ENCODE measurements around the gene OR2V2.
"Not testable (repeated sequence)": the region's sequence is repeated elsewhere in the genome, so short reads cannot be mapped to it uniquely, and the experiment has no call there.

The OR2V2 gene

DNA sequence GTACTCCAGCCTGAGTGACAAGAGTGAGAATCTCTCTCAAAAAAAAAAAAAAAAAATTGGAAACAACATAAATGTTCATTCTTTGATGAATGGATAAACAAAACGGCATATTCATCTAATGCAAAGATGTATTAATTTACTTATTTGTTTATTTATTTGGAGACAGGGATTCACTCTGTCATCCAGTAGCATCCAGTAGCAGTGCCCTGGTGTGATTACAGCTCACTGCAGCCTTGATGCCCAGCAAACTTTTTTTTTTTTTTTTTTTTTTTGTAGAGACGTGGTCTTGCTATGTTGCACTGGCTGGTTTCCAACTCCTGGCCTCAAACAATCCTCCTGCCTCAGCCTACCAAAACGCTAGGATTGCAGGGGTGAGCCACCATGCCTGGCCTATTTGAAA is 24.4 kb downstream of the OR2V2 start:
- no peak overlapping the region for H3K23ac ChIP-seq (ENCODE audit: low read length)
- H3K79me2 ChIP-seq (ENCODE audit: control insufficient read depth, insufficient read depth, low read length): no peaks in the 10 kb centered on the region
- no peak overlapping the region for H2BK15ac ChIP-seq (replicated peaks; ENCODE audit: low read depth)
- peaks cover 2% of the 10 kb centered on the region for H3K27me3 ChIP-seq (ENCODE audit: insufficient read depth, low read length, poor library complexity)
- no CpG with 5 or more reads among the region's 3 CpGs for WGBS (ENCODE audit: extremely low coverage, insufficient coverage, low lambda C conversion rate)
- H4K8ac ChIP-seq (ENCODE audit: low read depth, low read length): no peak overlapping the region
- H2AK5ac ChIP-seq (ENCODE audit: low read length): no peak overlapping the region
- H3K4ac ChIP-seq (ENCODE audit: low read depth, low read length): no peak overlapping the region
- no peak overlapping the region for H3K27ac ChIP-seq (ENCODE audit: low read depth, low read length)
- H3K79me1 ChIP-seq (ENCODE audit: low read length): no peaks in the 10 kb centered on the region
- H3K4me3 ChIP-seq (ENCODE audit: low read length): no peak overlapping the region
- no peak for DNase-seq
- H3K56ac ChIP-seq (ENCODE audit: low read length): no peak overlapping the region
- no peak overlapping the region for H3K18ac ChIP-seq (ENCODE audit: low read length)
- no peaks in the 10 kb centered on the region for H3K36me3 ChIP-seq (ENCODE audit: control insufficient read depth, insufficient read depth, low read length)
- no peak overlapping the region for H3K4me2 ChIP-seq (ENCODE audit: low read length)
- H3K4me1 ChIP-seq (ENCODE audit: control insufficient read depth, low read depth, low read length): no peaks in the 10 kb centered on the region
- no peak overlapping the region for H3K9ac ChIP-seq (ENCODE audit: low read length)
- no peak overlapping the region for H2BK120ac ChIP-seq (ENCODE audit: low read depth, low read length)
- H4K5ac ChIP-seq (ENCODE audit: low read length): no peak overlapping the region
- no peak overlapping the region for H2BK5ac ChIP-seq (ENCODE audit: low read length)

DNA sequence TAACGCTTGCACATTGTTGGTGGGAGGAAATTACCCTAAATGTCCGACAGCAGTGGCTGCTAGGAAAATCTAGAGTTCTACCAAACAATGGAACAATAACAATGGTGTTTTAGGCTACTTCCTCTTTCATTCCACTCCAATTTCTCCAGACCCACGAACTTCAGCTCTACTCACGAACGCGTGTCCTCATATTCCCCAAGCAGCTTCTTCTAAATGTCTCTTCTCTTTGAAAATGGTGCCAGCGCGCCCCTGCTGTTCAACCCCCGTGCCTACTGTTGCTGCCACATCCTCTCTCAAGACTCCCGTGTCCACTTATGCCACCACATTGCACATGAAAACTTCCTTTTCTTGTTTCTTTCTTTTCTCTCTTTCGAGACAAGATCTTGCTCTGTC is 25.6 kb downstream of the OR2V2 start:
- H2BK5ac ChIP-seq (ENCODE audit: low read length): no peak overlapping the region
- peak overlapping the region; percentile 57 for H3K4me2 ChIP-seq (ENCODE audit: low read length)
- no peak overlapping the region for H4K8ac ChIP-seq (ENCODE audit: low read depth, low read length)
- no peaks in the 10 kb centered on the region for H3K79me2 ChIP-seq (ENCODE audit: control insufficient read depth, insufficient read depth, low read length)
- H4K5ac ChIP-seq (ENCODE audit: low read length): no peak overlapping the region
- no peak overlapping the region for H2BK15ac ChIP-seq (replicated peaks; ENCODE audit: low read depth)
- no peak overlapping the region for H2AK5ac ChIP-seq (ENCODE audit: low read length)
- H3K9ac ChIP-seq (ENCODE audit: low read length): peak overlapping the region; percentile 51
- H2BK120ac ChIP-seq (ENCODE audit: low read depth, low read length): no peak overlapping the region
- H3K23ac ChIP-seq (ENCODE audit: low read length): no peak overlapping the region
- H3K4me3 ChIP-seq (ENCODE audit: low read length): peak overlapping the region; percentile 15
- H3K27ac ChIP-seq (ENCODE audit: low read depth, low read length): no peak overlapping the region
- DNase-seq: no peak
- WGBS (ENCODE audit: extremely low coverage, insufficient coverage, low lambda C conversion rate): no CpG with 5 or more reads among the region's 11 CpGs
- H3K36me3 ChIP-seq (ENCODE audit: control insufficient read depth, insufficient read depth, low read length): no peaks in the 10 kb centered on the region
- peak overlapping the region; percentile 68 for H3K56ac ChIP-seq (ENCODE audit: low read length)
- no peaks in the 10 kb centered on the region for H3K79me1 ChIP-seq (ENCODE audit: low read length)
- peaks cover 2% of the 10 kb centered on the region for H3K27me3 ChIP-seq (ENCODE audit: insufficient read depth, low read length, poor library complexity)
- H3K4ac ChIP-seq (ENCODE audit: low read depth, low read length): no peak overlapping the region
- H3K4me1 ChIP-seq (ENCODE audit: control insufficient read depth, low read depth, low read length): no peaks in the 10 kb centered on the region
- H3K18ac ChIP-seq (ENCODE audit: low read length): no peak overlapping the region

GRCh38 chr5:181173420-181174342 is 26.3 kb downstream of the OR2V2 start:
- Histone ChIP-seq H3K56ac (ENCODE audit: low read length) (peak overlapping the region; percentile 68), H3K4me1 (ENCODE audit: control insufficient read depth, low read depth, low read length) (no peaks in the 10 kb centered on the region), H2AK5ac (ENCODE audit: low read length) (no peak overlapping the region), H3K4me3 (ENCODE audit: low read length) (peak overlapping the region; percentile 25), H3K27me3 (ENCODE audit: insufficient read depth, low read length, poor library complexity) (peaks cover 2% of the 10 kb centered on the region), H2BK15ac (replicated peaks; ENCODE audit: low read depth) (no peak overlapping the region), H4K5ac (ENCODE audit: low read length) (no peak overlapping the region), H3K18ac (ENCODE audit: low read length) (no peak overlapping the region), H3K4me2 (ENCODE audit: low read length) (peak overlapping the region; percentile 57), H3K4ac (ENCODE audit: low read depth, low read length) (no peak overlapping the region), H3K23ac (ENCODE audit: low read length) (no peak overlapping the region), H3K27ac (ENCODE audit: low read depth, low read length) (no peak overlapping the region), H2BK5ac (ENCODE audit: low read length) (no peak overlapping the region), H3K79me2 (ENCODE audit: control insufficient read depth, insufficient read depth, low read length) (no peaks in the 10 kb centered on the region), H3K79me1 (ENCODE audit: low read length) (no peaks in the 10 kb centered on the region), H3K36me3 (ENCODE audit: control insufficient read depth, insufficient read depth, low read length) (no peaks in the 10 kb centered on the region), H4K8ac (ENCODE audit: low read depth, low read length) (no peak overlapping the region), H2BK120ac (ENCODE audit: low read depth, low read length) (no peak overlapping the region), H3K9ac (ENCODE audit: low read length) (peak overlapping the region; percentile 51)
- DNase-seq: peak; percentile 100
- no CpG with 5 or more reads among the region's 50 CpGs for WGBS (ENCODE audit: extremely low coverage, insufficient coverage, low lambda C conversion rate)

- no peaks in the 10 kb centered on the region for H3K36me3 ChIP-seq (ENCODE audit: control insufficient read depth, insufficient read depth, low read length)
- H3K18ac ChIP-seq (ENCODE audit: low read length): no peak overlapping the region
- H3K27me3 ChIP-seq (ENCODE audit: insufficient read depth, low read length, poor library complexity): no peaks in the 10 kb centered on the region
- H4K5ac ChIP-seq (ENCODE audit: low read length): no peak overlapping the region
- H3K56ac ChIP-seq (ENCODE audit: low read length): no peak overlapping the region
- no peaks in the 10 kb centered on the region for H3K79me1 ChIP-seq (ENCODE audit: low read length)
- H3K4me1 ChIP-seq (ENCODE audit: control insufficient read depth, low read depth, low read length): no peaks in the 10 kb centered on the region
- H2BK120ac ChIP-seq (ENCODE audit: low read depth, low read length): no peak overlapping the region
- H3K79me2 ChIP-seq (ENCODE audit: control insufficient read depth, insufficient read depth, low read length): no peaks in the 10 kb centered on the region
- no peak for DNase-seq
- no peak overlapping the region for H3K4ac ChIP-seq (ENCODE audit: low read depth, low read length)
- WGBS (ENCODE audit: extremely low coverage, insufficient coverage, low lambda C conversion rate): no CpG with 5 or more reads among the region's 3 CpGs
- no peak overlapping the region for H3K27ac ChIP-seq (ENCODE audit: low read depth, low read length)
- no peak overlapping the region for H2BK5ac ChIP-seq (ENCODE audit: low read length)
- no peak overlapping the region for H3K23ac ChIP-seq (ENCODE audit: low read length)
- H3K9ac ChIP-seq (ENCODE audit: low read length): no peak overlapping the region
- no peak overlapping the region for H3K4me2 ChIP-seq (ENCODE audit: low read length)
- no peak overlapping the region for H4K8ac ChIP-seq (ENCODE audit: low read depth, low read length)
- no peak overlapping the region for H3K4me3 ChIP-seq (ENCODE audit: low read length)
- H2AK5ac ChIP-seq (ENCODE audit: low read length): no peak overlapping the region
- no peak overlapping the region for H2BK15ac ChIP-seq (replicated peaks; ENCODE audit: low read depth)
Measured at GRCh38 chr5:181176254-181176952, 29.0 kb downstream of the OR2V2 start.

GRCh38 chr5:181177559-181177958 is 30.2 kb downstream of the OR2V2 start:
- H2BK120ac ChIP-seq (ENCODE audit: low read depth, low read length); H3K9ac ChIP-seq (ENCODE audit: low read length); H2BK5ac ChIP-seq (ENCODE audit: low read length); H3K18ac ChIP-seq (ENCODE audit: low read length); H2BK15ac ChIP-seq (replicated peaks; ENCODE audit: low read depth); H3K4me3 ChIP-seq (ENCODE audit: low read length); H3K79me2 ChIP-seq (ENCODE audit: control insufficient read depth, insufficient read depth, low read length); H3K4me1 ChIP-seq (ENCODE audit: control insufficient read depth, low read depth, low read length); H2AK5ac ChIP-seq (ENCODE audit: low read length); H4K8ac ChIP-seq (ENCODE audit: low read depth, low read length); DNase-seq; H3K56ac ChIP-seq (ENCODE audit: low read length); H3K4ac ChIP-seq (ENCODE audit: low read depth, low read length); H3K36me3 ChIP-seq (ENCODE audit: control insufficient read depth, insufficient read depth, low read length); H3K23ac ChIP-seq (ENCODE audit: low read length); H3K79me1 ChIP-seq (ENCODE audit: low read length); H4K5ac ChIP-seq (ENCODE audit: low read length); H3K4me2 ChIP-seq (ENCODE audit: low read length); H3K27me3 ChIP-seq (ENCODE audit: insufficient read depth, low read length, poor library complexity); H3K27ac ChIP-seq (ENCODE audit: low read depth, low read length): not testable (repeated sequence)
- no CpG with 5 or more reads among the region's 14 CpGs for WGBS (ENCODE audit: extremely low coverage, insufficient coverage, low lambda C conversion rate)
